K562 (cell line): Measurements from ENCODE around the gene TPI1. TPM values are rescaled to one million over a fixed set of nuclear protein-coding genes. Genes with fewer than 3 reads are reported as not detected.

Source experiments
- ATAC-seq: fragments of 200-7000 bp; cut with Tn5 transposase; 3 replicates; pipeline ENCODE4 v1.9.1; 2020; ENCODE audit warnings: moderate library complexity
- BruUV-seq: library from RNA; stranded (reverse); fragments of 400-500 nt; replicated peaks from 2 replicates; lab custom pipeline; 2021; lab: Mats Ljungman, UMichigan
- CTCF ChIA-PET: fragments of 300-600 bp; formaldehyde crosslinking; extraction: SDS; loops from one replicate; lab custom pipeline; 2021; ENCODE audit warnings: low intra/inter-chr PET ratio; lab: Yijun Ruan, JAX
- POLR2A ChIA-PET: fragments of 300-600, 350-650 bp; sonication (Branson Sonifier 250); formaldehyde crosslinking; extraction: SDS; loops from one replicate; lab custom pipeline; 2021; ENCODE audit warnings: antibody characterized with exemption, inconsistent platforms; lab: Yijun Ruan, JAX
- DNase-seq, 4 experiments: peaks; one replicate each; pipeline versions ENCODE4 v3.0.0 to v3.0.0-alpha.2; 2011 to 2018; ENCODE audit warnings: low spot score in 3 of 4, mixed read lengths in 3 of 4; ENCODE audit errors: extremely low read depth in 1 of 4
- FAIRE-seq: peaks from 2 replicates; lab custom pipeline; 2011; peaks lifted over from hg19 to GRCh38; lab: Jason Lieb, UNC
- H2AFZ ChIP-seq: 2 replicates; pipeline ENCODE4 v1.6.0; 2011; ENCODE audit warnings: low read depth, low read length, control low read depth, inconsistent platforms
- H3K27ac ChIP-seq: fragments of 200-600 bp; 3 replicates; pipeline ENCODE4 v1.8.0; 2011; ENCODE audit warnings: low read depth, mild to moderate bottlenecking, control low read depth, inconsistent platforms, low read length, moderate library complexity, mixed read lengths; ENCODE audit errors: extremely low read depth
- H3K27me3 ChIP-seq, 2 experiments: fragments of 300-600 bp in 1 of 2; 2 replicates in 1 of 2; 3 replicates in 1 of 2; pipeline versions ENCODE4 v1.6.0 to v1.8.0; 2011; ENCODE audit warnings: inconsistent platforms in 2 of 2, low read length in 2 of 2, mild to moderate bottlenecking in 1 of 2, mixed read lengths in 1 of 2, moderate library complexity in 1 of 2; ENCODE audit not compliant: control insufficient read depth in 2 of 2, insufficient read depth in 2 of 2
- H3K36me3 ChIP-seq: fragments of 300-600 bp; 3 replicates; pipeline ENCODE4 v1.8.0; 2011; ENCODE audit warnings: mild to moderate bottlenecking, low read length, inconsistent platforms; ENCODE audit not compliant: control insufficient read depth, insufficient read depth
- H3K4me1 ChIP-seq, 2 experiments: fragments of 200-600 bp in 1 of 2; replicated peaks in 1 of 2; 2 replicates in 1 of 2; 3 replicates in 1 of 2; pipeline versions ENCODE4 v1.5.1 to v1.8.0; 2011; ENCODE audit warnings: inconsistent platforms in 2 of 2, low read length in 2 of 2, mild to moderate bottlenecking in 1 of 2, mixed read lengths in 1 of 2, moderate library complexity in 1 of 2; ENCODE audit not compliant: control insufficient read depth in 2 of 2, insufficient read depth in 2 of 2
- H3K4me2 ChIP-seq: 2 replicates; pipeline ENCODE4 v1.6.1; 2011; ENCODE audit warnings: low read length, control low read depth, inconsistent platforms, mixed read lengths; ENCODE audit not compliant: insufficient read depth
- H3K4me3 ChIP-seq: fragments of 200-600 bp; sonication (generic), shearing (Covaris generic); 2 replicates; pipeline ENCODE4 v1.5.1; 2016; ENCODE audit warnings: control low read depth, inconsistent platforms
- H3K79me2 ChIP-seq: fragments of 200-600 bp; 3 replicates; pipeline ENCODE4 v1.8.0; 2011; ENCODE audit warnings: low read length, inconsistent platforms; ENCODE audit not compliant: control insufficient read depth, insufficient read depth
- H3K9ac ChIP-seq, 2 experiments: 2 replicates each; pipeline versions ENCODE4 v1.6.0 to v1.6.1; 2011; ENCODE audit warnings: low read depth in 2 of 2, low read length in 2 of 2, control low read depth in 1 of 2, inconsistent platforms in 1 of 2, mild to moderate bottlenecking in 1 of 2, mixed read lengths in 1 of 2; ENCODE audit not compliant: insufficient read depth in 1 of 2
- H3K9me1 ChIP-seq: one replicate; pipeline ENCODE4 v1.6.0; 2011; ENCODE audit warnings: inconsistent platforms, mild to moderate bottlenecking, low read length, moderate library complexity; ENCODE audit not compliant: control insufficient read depth, insufficient read depth
- H3K9me3 ChIP-seq: replicated peaks from 2 replicates; pipeline ENCODE4 v1.5.1; 2011; ENCODE audit warnings: low read depth, low read length, inconsistent platforms; ENCODE audit not compliant: control insufficient read depth, insufficient read depth
- H4K20me1 ChIP-seq: replicated peaks from 2 replicates; pipeline ENCODE4 v1.6.1; 2011; ENCODE audit warnings: low read length, inconsistent platforms, mixed read lengths; ENCODE audit not compliant: control insufficient read depth, insufficient read depth
- ATF1 ChIP-seq, 2 experiments: fragments of 450-650 bp in 1 of 2; IDR thresholded peaks; 2 replicates each; pipeline ENCODE4 v1.6.1; 2016; ENCODE audit warnings: missing compliant biosample characterization in 1 of 2, missing genetic modification characterization in 1 of 2
- CAMTA2 ChIP-seq: fragments of 250-450 bp; sonication (Bioruptor Pico); conservative IDR thresholded peaks from 2 replicates; pipeline ENCODE4 v1.5.1; 2022
- CSDE1 ChIP-seq, 2 experiments: fragments of 450-650 bp; IDR thresholded peaks; 2 replicates each; pipeline ENCODE4 v1.6.1; 2016; ENCODE audit warnings: mild to moderate bottlenecking in 1 of 2
- EP400 ChIP-seq: fragments of 450-650 bp; IDR thresholded peaks from 2 replicates; pipeline ENCODE4 v1.6.1; 2017; ENCODE audit warnings: antibody characterized with exemption, mild to moderate bottlenecking, moderate library complexity
- FOXM1 ChIP-seq, 2 experiments: fragments of 450-650 bp in 1 of 2; sonication (generic) in 1 of 2; formaldehyde crosslinking in 1 of 2; IDR thresholded peaks; 2 replicates each; pipeline versions ENCODE4 v1.6.1 to v1.9.0; 2017 to 2022; ENCODE audit warnings: low read depth in 2 of 2, mild to moderate bottlenecking in 2 of 2, missing genetic modification reagents in 1 of 2, moderate library complexity in 1 of 2
- KDM5B ChIP-seq: fragments of 200-600 bp; sonication (generic); IDR thresholded peaks from 2 replicates; pipeline ENCODE4 v1.6.1; 2012; ENCODE audit warnings: low read depth, mild to moderate bottlenecking, moderate library complexity, low read length, control low read depth, inconsistent platforms; ENCODE audit not compliant: insufficient replicate concordance
- L3MBTL2 ChIP-seq: fragments of 450-650 bp; IDR thresholded peaks from 2 replicates; pipeline ENCODE4 v1.6.1; 2016; ENCODE audit warnings: mild to moderate bottlenecking, moderate library complexity
- PHF8 ChIP-seq: fragments of 200-600 bp; sonication (generic); IDR thresholded peaks from 2 replicates; pipeline ENCODE4 v1.6.1; 2012; ENCODE audit warnings: mixed run types, mild to moderate bottlenecking, inconsistent platforms, low read length, moderate library complexity, borderline replicate concordance
- WGBS: fragments of 100-300 bp; shearing (Covaris generic); methylation state at CpG from one replicate; pipeline ENCODE4 v1.1.6; 2016; ENCODE audit warnings: low coverage, mixed read lengths; ENCODE audit not compliant: insufficient coverage; ENCODE audit errors: missing lambda C conversion rate; 5-methylcytosine and 5-hydroxymethylcytosine counted together
- in situ Hi-C: fragments of 300-500 bp; cut with MboI; formaldehyde crosslinking; loops from 4 replicates; pipeline ENCODE4 v1.15.0; 2018; ENCODE audit warnings: inconsistent platforms, mixed read lengths
- intact Hi-C: fragments of 100-400 bp; cut with micrococcal nuclease; formaldehyde crosslinking; loops from 2 replicates; pipeline ENCODE4 v1.14.2; 2022
- polyA plus RNA-seq, 8 experiments: library from polyadenylated mRNA; depleted of rRNA in 4 of 8; stranded (reverse) in 5 of 8; unstranded in 3 of 8; fragments of >200 nt; fragmentation: Nextera tagmentation in 2 of 8; fragmentation: Illumina TruSeq in 1 of 8; extraction: Ambion mirVana in 2 of 8; extraction: Trizol in 1 of 8; gene quantifications; 2 replicates each; pipeline versions ENCODE4 v1.2.1 to v1.2.3, GENCODE V29; 2011 to 2014; ENCODE audit warnings: inconsistent platforms in 1 of 8, missing spikeins in 1 of 8
- total RNA-seq, 7 experiments: library from RNA; depleted of rRNA in 6 of 7; stranded (reverse); fragments of >200 nt in 6 of 7; fragmentation: Illumina TruSeq in 2 of 7; extraction: Trizol in 2 of 7; gene quantifications; 2 replicates each; pipeline versions ENCODE4 v1.2.1 to v1.2.3, GENCODE V29; 2011 to 2021; ENCODE audit warnings: low replicate concordance in 1 of 7
- TF ChIP-seq, protein P1 (sequence below), 3 experiments: IDR thresholded peaks in 2 of 3; conservative IDR thresholded peaks in 1 of 3; 2 replicates each; pipeline ENCODE4 v1.5.1; 2011 to 2012; ENCODE audit warnings: low read length in 3 of 3, mild to moderate bottlenecking in 3 of 3, control low read depth in 2 of 3, improper control_type of control experiment in 1 of 3, inconsistent platforms in 1 of 3, low read depth in 1 of 3, mixed read lengths in 1 of 3, moderate library complexity in 1 of 3; ENCODE audit not compliant: insufficient read depth in 2 of 3
- TF ChIP-seq, protein P2 (sequence below): fragments of 450-650 bp; IDR thresholded peaks from 2 replicates; pipeline ENCODE4 v1.6.1; 2014; ENCODE audit warnings: low read depth, mild to moderate bottlenecking, moderate library complexity, borderline replicate concordance

Gene TPI1
- total and polyA plus RNA-seq, 9 of the 15 experiments (the other 6 are each of a cell fraction or from before 2014, with no cell fraction given): 662 to 4,971 (median 892) TPM

DNA sequence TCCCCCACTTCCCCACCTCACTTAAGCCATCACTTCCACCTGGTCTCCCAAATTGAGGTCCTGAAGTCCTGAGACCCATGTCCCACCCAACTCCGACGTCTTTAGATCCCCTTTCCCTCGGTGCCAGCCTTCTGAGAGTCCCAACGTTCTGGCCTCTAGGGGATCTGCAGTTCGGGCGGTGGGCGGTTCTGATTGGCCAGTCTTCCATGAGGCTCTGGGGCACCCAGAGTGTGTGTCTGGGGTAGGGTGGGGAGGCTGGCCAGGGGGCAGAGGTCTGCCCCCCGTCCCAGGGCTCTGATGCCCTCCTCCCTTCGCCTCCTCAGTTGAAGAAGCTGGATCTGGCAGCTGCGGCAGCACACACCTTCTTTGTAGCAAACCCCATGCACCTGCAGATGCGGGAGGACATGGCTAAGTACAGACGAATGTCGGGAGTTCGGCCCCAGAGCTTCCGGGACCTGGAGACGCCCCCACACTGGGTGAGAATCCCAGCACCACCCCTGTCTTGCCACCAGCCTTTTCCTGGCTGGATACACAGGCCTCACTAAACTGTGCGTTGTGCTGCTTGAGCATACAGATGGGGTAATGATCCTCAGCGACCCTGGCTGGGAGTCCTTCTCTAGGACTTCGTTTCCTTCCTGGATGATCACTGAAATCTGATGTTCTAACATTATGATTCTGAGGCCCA is 37.7 kb upstream of the TPI1 start:
- Histone ChIP-seq H3K4me2 (peak overlapping the region; percentile 87), H4K20me1 (no peaks in the 10 kb centered on the region), H3K27me3 (no peaks in the 10 kb centered on the region; a peak in 1 of 5 replicates), H3K36me3 (peaks cover 40% of the 10 kb centered on the region; the same call in 1 of the 3 replicates), H3K4me3 (peak overlapping the region; percentile 73), H3K9ac (peak overlapping the region; percentile 91 to 97), H3K4me1 (peaks cover 11 to 51% of the 10 kb centered on the region in 2 experiments; a peak in 4 of 5 replicates), H3K27ac (peak overlapping the region; percentile 91), H3K79me2 (peaks cover 24% of the 10 kb centered on the region), H3K9me3 (no peaks in the 10 kb centered on the region), H3K9me1 (no peaks in the 10 kb centered on the region), H2AFZ (peak overlapping the region; percentile 91)
- no TSS peak for BruUV-seq
- intact Hi-C loops: loop anchor here (5.0 to 10.0 kb wide), 3 partner anchors 52 to 275 kb away; partner anchors contain the start of gene IFFO1
- ATAC-seq (peak; percentile 21), DNase-seq (peak in 3 of 4 experiments; percentile 31 to 35 (median 34)), FAIRE-seq (no peak)
- TF ChIP-seq CAMTA2 (CRISPR knock-in tag) (no peak), FOXM1 (IDR thresholded peaks at IDR 0.05; ENCODE audit: low read depth) (peak; percentile 40; the same call in 1 of the 2 replicates), FOXM1 (CRISPR knock-in tag; IDR thresholded peaks at IDR 0.05; ENCODE audit: low read depth) (no peak), CSDE1 (IDR thresholded peaks at IDR 0.05) (no peak), PHF8 (no peak), ATF1 (CRISPR knock-in tag; IDR thresholded peaks at IDR 0.05) (no peak), ATF1 (tag; IDR thresholded peaks at IDR 0.05) (0 out of 2 replicates have a peak, but pooled peaks have one; percentile 8), L3MBTL2 (0 out of 2 replicates have a peak, but pooled peaks have one; percentile 7), EP400 (peak; percentile 46; the same call in 1 of the 2 replicates), KDM5B (peak; percentile 17)
- TF ChIP-seq, protein P1, sequence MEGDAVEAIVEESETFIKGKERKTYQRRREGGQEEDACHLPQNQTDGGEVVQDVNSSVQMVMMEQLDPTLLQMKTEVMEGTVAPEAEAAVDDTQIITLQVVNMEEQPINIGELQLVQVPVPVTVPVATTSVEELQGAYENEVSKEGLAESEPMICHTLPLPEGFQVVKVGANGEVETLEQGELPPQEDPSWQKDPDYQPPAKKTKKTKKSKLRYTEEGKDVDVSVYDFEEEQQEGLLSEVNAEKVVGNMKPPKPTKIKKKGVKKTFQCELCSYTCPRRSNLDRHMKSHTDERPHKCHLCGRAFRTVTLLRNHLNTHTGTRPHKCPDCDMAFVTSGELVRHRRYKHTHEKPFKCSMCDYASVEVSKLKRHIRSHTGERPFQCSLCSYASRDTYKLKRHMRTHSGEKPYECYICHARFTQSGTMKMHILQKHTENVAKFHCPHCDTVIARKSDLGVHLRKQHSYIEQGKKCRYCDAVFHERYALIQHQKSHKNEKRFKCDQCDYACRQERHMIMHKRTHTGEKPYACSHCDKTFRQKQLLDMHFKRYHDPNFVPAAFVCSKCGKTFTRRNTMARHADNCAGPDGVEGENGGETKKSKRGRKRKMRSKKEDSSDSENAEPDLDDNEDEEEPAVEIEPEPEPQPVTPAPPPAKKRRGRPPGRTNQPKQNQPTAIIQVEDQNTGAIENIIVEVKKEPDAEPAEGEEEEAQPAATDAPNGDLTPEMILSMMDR (IDR thresholded peaks at IDR 0.05 in 2 of 3, conservative IDR thresholded peaks at IDR 0.05 in 1 of 3; ENCODE audit: insufficient read depth in 2 of 3, low read depth in 1 of 3, low read length in 3 of 3): 0 out of 6 replicates have a peak, but pooled peaks of 1 of the 3 experiments have one; percentile 20
- TF ChIP-seq, protein P2, sequence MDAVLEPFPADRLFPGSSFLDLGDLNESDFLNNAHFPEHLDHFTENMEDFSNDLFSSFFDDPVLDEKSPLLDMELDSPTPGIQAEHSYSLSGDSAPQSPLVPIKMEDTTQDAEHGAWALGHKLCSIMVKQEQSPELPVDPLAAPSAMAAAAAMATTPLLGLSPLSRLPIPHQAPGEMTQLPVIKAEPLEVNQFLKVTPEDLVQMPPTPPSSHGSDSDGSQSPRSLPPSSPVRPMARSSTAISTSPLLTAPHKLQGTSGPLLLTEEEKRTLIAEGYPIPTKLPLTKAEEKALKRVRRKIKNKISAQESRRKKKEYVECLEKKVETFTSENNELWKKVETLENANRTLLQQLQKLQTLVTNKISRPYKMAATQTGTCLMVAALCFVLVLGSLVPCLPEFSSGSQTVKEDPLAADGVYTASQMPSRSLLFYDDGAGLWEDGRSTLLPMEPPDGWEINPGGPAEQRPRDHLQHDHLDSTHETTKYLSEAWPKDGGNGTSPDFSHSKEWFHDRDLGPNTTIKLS: peak; percentile 74; the same call in 1 of the 2 replicates
- WGBS: 35% methylated on average over 9 of the region's 19 CpGs
- in situ Hi-C loops: no loop called here
- CTCF ChIA-PET: no interaction called here
- POLR2A ChIA-PET: interaction anchor here (0.7 to 3.2 kb wide), 9 partner anchors 10 to 106 kb away, joined by 3 to 13 read pairs (median 4); partner anchors contain the start of genes COPS7A, MLF2 and PTMS
